Colonic mucosa (tissue), 4 donors: ENCODE data around the gene PTER. TPM values are rescaled to one million over a fixed set of nuclear protein-coding genes. Genes with fewer than 3 reads are reported as not detected.

Experiments used
- DNase-seq: peaks from one replicate; pipeline ENCODE4 v3.0.0-alpha.2; 2020
- H3K27ac ChIP-seq: fragments of 200-600 bp; one replicate; pipeline ENCODE4 v1.8.0; 2021
- H3K27me3 ChIP-seq: fragments of 200-600 bp; one replicate; pipeline ENCODE4 v1.8.0; 2021
- H3K36me3 ChIP-seq: fragments of 200-600 bp; one replicate; pipeline ENCODE4 v1.8.0; 2021
- H3K4me1 ChIP-seq: fragments of 200-600 bp; one replicate; pipeline ENCODE4 v1.8.0; 2021; ENCODE audit warnings: mild to moderate bottlenecking
- H3K4me3 ChIP-seq: fragments of 200-600 bp; one replicate; pipeline ENCODE4 v1.8.0; 2021
- H3K9ac ChIP-seq, 2 donors: one replicate each; pipeline ENCODE4 v1.7.0; 2013; ENCODE audit warnings: control low read depth in 2 of 2, low read depth in 2 of 2, low read length in 2 of 2
- H3K9me3 ChIP-seq: fragments of 200-600 bp; one replicate; pipeline ENCODE4 v1.8.0; 2021
- intact Hi-C: fragments of 100-400 bp; cut with DNase I; formaldehyde crosslinking; loops from one replicate; pipeline ENCODE4 v1.14.1; 2022
- total RNA-seq, 2 donors: library from RNA; stranded (reverse); fragmentation: NEBNext Ultra II Directional in 1 of 2; extraction: Animal tissue kit (Norgen Biotek cat#: 25700) in 1 of 2; gene quantifications; one replicate each; pipeline ENCODE4 v1.2.1, GENCODE V29; 2021
- TF ChIP-seq, protein P1 (sequence below): fragments of 200-600 bp; IDR thresholded peaks from one replicate; pipeline ENCODE4 v1.8.0; 2022; ENCODE audit warnings: antibody characterized with exemption, mild to moderate bottlenecking
- donor health status: healthy.
- donor health status: DM: no; HTN: no; CAD: no.
- donor health status: DM: no; HTN: no; CAD: no.

PTER gene
- total RNA-seq, 2 donors from 2014 or later = 14.1 to 20.5 TPM

DNA sequence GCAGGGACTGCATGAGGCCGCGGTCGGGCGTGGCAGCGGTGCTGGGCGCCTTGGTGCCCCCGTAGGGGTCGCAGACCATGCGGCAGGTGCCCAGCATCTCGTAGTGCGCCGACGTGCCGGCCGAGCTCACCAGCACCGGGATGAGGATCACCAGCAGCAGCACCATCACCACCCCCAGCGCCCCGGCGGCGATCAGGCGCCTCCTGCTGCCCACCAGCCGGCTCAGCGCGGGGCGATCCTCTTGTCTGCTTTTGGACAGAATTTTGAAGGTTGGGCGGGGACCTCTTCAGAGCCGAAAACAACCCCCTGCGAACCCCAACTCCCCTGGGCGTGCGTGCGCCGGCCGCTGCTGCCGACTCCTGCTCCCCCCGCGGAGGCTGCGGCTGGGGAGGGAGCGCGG lies 84.1 kb downstream of the PTER start:
- Histone ChIP-seq H3K27me3 (peaks cover 19% of the 10 kb centered on the region), H3K9me3 (no peaks in the 10 kb centered on the region), H3K4me3 (peak overlapping the region; percentile 33), H3K4me1 (no peaks in the 10 kb centered on the region), H3K9ac (no peak overlapping the region), H3K36me3 (no peaks in the 10 kb centered on the region), H3K27ac (no peak overlapping the region)
- TF ChIP-seq, protein P1, sequence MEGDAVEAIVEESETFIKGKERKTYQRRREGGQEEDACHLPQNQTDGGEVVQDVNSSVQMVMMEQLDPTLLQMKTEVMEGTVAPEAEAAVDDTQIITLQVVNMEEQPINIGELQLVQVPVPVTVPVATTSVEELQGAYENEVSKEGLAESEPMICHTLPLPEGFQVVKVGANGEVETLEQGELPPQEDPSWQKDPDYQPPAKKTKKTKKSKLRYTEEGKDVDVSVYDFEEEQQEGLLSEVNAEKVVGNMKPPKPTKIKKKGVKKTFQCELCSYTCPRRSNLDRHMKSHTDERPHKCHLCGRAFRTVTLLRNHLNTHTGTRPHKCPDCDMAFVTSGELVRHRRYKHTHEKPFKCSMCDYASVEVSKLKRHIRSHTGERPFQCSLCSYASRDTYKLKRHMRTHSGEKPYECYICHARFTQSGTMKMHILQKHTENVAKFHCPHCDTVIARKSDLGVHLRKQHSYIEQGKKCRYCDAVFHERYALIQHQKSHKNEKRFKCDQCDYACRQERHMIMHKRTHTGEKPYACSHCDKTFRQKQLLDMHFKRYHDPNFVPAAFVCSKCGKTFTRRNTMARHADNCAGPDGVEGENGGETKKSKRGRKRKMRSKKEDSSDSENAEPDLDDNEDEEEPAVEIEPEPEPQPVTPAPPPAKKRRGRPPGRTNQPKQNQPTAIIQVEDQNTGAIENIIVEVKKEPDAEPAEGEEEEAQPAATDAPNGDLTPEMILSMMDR = no peak
- DNase-seq = no peak
- intact Hi-C loops = no loop called here

DNA sequence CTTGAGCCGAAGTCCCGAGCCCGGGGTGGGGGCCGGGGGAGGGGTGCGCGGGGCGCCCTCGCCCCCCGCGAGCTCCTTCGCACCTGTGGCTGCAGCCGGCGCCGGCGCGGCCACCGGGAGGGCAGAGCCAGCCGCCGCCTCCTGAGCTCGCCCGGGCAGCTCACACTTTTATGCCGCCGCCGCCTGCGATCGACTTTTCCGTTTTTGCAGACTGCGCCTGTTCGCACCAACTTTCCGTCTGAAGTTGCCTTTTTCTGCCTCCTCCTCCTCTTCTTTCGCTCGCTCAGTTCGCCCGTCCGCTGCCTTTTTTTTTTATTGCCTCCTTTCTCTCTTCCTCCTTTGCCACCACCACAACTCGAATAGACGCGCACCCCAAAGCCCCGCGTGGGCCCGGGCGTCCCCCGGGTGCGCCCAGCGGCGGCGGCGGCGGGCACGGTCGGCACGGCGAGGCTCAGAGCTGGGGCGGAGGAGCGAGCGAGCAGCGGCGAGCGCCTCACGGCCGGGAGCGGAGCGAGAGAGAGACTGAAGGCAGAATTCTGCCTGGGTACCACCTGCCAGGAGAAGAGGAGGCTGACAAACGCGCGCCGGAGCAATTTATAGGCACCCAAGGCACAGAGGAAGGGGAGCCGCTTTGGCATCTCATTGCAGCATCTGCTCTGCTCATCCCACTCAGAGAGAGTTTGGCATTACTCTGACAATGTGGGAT lies 84.7 kb downstream of the PTER start, which contains the start of gene C1QL3:
TSS of gene C1QL3 (minus strand) at position 569 of the 706 bp plus-strand sequence. CDS start 814 bp downstream, outside the sequence.
- Histone ChIP-seq H3K4me1 (no peaks in the 10 kb centered on the region), H3K27me3 (peaks cover 19% of the 10 kb centered on the region), H3K4me3 (peak within 1 kb of the TSS; percentile 33), H3K27ac (no peak within 1 kb of the TSS), H3K9me3 (no peaks in the 10 kb centered on the region), H3K36me3 (no peaks in the 10 kb centered on the region), H3K9ac (no peak within 1 kb of the TSS)
- TF ChIP-seq, protein P1 = no peak
- intact Hi-C loops = no loop called here
- DNase-seq = no peak

DNA sequence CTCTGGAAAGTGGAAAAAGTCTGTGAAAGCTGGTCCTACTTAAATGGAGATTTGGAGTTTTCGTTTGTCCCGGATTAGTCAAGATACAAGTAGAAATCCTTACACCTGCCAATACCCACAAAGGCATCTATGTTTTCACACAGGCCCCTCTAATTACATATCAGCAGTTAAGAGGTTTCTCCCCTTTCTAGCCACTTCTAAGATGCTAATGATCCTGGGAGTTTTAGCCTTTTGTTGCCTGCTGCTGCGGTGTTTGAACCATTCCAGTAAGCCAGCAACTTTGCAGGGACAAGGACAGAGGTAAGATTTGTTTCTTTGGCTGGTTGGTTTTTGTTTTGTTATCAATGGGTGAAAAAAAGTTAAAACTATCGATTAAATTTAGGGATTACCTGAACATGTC lies 90.6 kb downstream of the PTER start:
- no peaks in the 10 kb centered on the region for H3K9me3 ChIP-seq
- TF ChIP-seq, protein P1 = no peak
- intact Hi-C loops = no loop called here
- H3K4me1 ChIP-seq = no peaks in the 10 kb centered on the region
- H3K9ac ChIP-seq = no peak overlapping the region
- H3K36me3 ChIP-seq = no peaks in the 10 kb centered on the region
- no peak overlapping the region for H3K4me3 ChIP-seq
- no peaks in the 10 kb centered on the region for H3K27me3 ChIP-seq
- DNase-seq = no peak
- no peak overlapping the region for H3K27ac ChIP-seq

DNA sequence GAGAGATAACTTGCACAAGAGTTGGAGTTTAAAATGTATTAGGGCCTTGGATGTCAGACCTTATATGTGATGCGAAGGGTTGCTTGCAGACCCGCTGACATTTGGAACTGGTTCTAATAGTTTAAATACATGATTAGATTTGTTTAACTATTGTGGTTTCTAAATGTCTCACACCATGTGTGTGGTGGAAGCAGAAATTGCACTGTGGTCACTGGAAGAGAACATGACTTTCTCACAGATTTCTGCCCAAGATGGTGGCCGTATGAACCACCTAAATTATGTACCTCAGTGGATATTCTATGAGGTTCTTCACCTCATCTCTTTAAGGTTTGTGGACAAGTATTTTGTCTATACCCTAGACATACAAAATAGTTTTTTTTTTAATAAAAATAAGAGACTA lies 93.0 kb downstream of the PTER start:
- Histone ChIP-seq H3K4me1 (no peaks in the 10 kb centered on the region), H3K36me3 (no peaks in the 10 kb centered on the region), H3K9ac (no peak overlapping the region), H3K27ac (no peak overlapping the region), H3K9me3 (no peaks in the 10 kb centered on the region), H3K27me3 (no peaks in the 10 kb centered on the region), H3K4me3 (no peak overlapping the region)
- intact Hi-C loops = no loop called here
- TF ChIP-seq, protein P1 = no peak
- no peak for DNase-seq

DNA sequence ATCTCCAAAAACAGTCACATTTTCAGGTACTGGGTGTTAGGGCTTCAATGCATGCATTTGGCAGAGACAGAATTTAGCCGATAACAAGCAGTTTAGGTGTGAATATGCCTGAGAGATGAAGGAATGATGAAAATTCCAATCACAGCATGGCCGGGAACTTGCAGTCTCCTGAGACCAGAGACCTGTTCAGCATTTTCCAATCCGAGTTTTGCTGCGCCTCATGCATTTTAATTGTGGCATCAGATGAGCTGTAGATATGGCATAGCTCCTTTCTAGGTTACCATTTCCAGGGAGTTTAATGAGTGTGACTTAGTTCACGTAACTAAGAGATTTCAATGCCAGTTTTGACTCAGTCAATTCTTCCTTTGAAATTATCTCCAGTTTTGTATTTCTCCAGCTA lies 99.3 kb downstream of the PTER start:
- Histone ChIP-seq H3K4me1 (no peaks in the 10 kb centered on the region), H3K9me3 (no peaks in the 10 kb centered on the region), H3K4me3 (no peak overlapping the region), H3K36me3 (no peaks in the 10 kb centered on the region), H3K27ac (no peak overlapping the region), H3K27me3 (no peaks in the 10 kb centered on the region), H3K9ac (no peak overlapping the region)
- TF ChIP-seq, protein P1 = no peak
- intact Hi-C loops = no loop called here
- no peak for DNase-seq
